GM21619 (cell line): Measurements from ENCODE around the gene P2RY10.
A peak's percentile ranks its signal among the peaks of the same experiment; 100 is the strongest.
"Not testable (repeated sequence)": the region's sequence is repeated elsewhere in the genome, so short reads cannot be mapped to it uniquely, and the experiment has no call there.

ENCODE experiments used
- ATAC-seq: cut with Tn5 transposase; IDR thresholded peaks from one replicate; pipeline ENCODE4 v1.9.1; 2021; ENCODE audit not compliant: unreplicated experiment

P2RY10 gene

GRCh38 chrX:78945186-78945912, at the start of gene P2RY10:
Gene P2RY10, plus strand, starts transcription at chrX:78945391. Its CDS starts 15,130 bp downstream, at chrX:78960521.
- ATAC-seq = peak; percentile 78

- ATAC-seq = no peak
These were observed 22.4 kb upstream of the P2RY10 start for GRCh38 chrX:78922754-78923153.

- peak; percentile 83 for ATAC-seq
These were observed 21.8 kb upstream of the P2RY10 start for GRCh38 chrX:78923198-78924015.

- no peak for ATAC-seq
These were observed 13.4 kb upstream of the P2RY10 start for GRCh38 chrX:78931814-78932213.

GRCh38 chrX:78934866-78935265, 10.3 kb upstream of the P2RY10 start:
- no peak for ATAC-seq

GRCh38 chrX:78944351-78944750, 840 bp upstream of the P2RY10 start:
- no peak for ATAC-seq

- ATAC-seq = no peak
These were observed 1.2 kb downstream of the P2RY10 start for GRCh38 chrX:78946178-78946931.

- no peak for ATAC-seq
These were observed 5.0 kb downstream of the P2RY10 start for GRCh38 chrX:78950009-78950835.

GRCh38 chrX:78957049-78957767, 12.0 kb downstream of the P2RY10 start:
- ATAC-seq = no peak

GRCh38 chrX:78957768-78958130, 12.6 kb downstream of the P2RY10 start:
- peak; percentile 84 for ATAC-seq

GRCh38 chrX:78958419-78959116, 13.4 kb downstream of the P2RY10 start:
- ATAC-seq = no peak

- no peak for ATAC-seq
These were observed 15.7 kb downstream of the P2RY10 start for GRCh38 chrX:78960888-78961287.

GRCh38 chrX:78964598-78964997, 19.4 kb downstream of the P2RY10 start:
- no peak for ATAC-seq

GRCh38 chrX:78979789-78980464, 34.7 kb downstream of the P2RY10 start:
- ATAC-seq = peak; percentile 98

- ATAC-seq = no peak
These were observed 44.2 kb downstream of the P2RY10 start for GRCh38 chrX:78989349-78989748.

GRCh38 chrX:78997870-78998558, 52.8 kb downstream of the P2RY10 start:
- no peak for ATAC-seq

GRCh38 chrX:79007540-79007939, 62.3 kb downstream of the P2RY10 start:
- not testable (repeated sequence) for ATAC-seq
